ENCODE results near the gene DHRS1.

The DHRS1 gene

DNA sequence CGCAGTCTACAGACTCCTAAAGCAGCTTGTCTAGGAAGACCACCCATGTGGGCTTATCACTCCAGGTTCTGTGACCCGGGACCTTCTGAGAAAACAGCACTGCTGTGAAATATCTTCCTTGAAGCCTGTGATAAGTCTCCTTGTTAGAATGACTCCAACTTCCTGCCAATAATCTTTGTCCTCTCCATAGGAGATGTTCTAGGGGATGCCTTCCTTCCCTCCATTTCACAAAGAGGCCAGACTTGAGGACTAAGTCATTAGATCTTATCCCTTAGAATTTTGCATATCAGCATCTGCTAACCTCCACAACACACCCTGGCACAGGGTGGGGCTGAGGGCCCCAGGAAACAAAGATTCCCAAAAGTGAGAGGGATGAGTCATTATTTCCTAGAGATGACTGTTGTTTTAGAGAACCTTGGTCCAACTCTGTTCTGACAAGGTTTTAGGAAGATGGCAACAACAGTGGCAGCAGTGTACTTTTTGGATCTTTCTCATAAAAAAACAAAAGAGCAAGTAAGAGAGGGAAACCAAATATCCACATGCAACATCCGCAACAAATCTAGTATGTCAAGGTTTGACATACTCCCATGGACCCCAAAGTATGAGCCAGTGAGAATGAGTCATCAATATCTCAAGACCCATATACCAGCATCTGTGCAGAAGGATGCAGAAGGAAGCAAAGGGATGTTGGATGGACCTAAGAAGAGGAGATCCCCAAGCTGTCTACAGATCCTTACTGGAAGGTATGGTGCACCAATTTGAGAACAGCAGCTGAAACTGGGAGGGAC is 17.8 kb upstream of the DHRS1 start:
- TF ChIP-seq, protein P1, sequence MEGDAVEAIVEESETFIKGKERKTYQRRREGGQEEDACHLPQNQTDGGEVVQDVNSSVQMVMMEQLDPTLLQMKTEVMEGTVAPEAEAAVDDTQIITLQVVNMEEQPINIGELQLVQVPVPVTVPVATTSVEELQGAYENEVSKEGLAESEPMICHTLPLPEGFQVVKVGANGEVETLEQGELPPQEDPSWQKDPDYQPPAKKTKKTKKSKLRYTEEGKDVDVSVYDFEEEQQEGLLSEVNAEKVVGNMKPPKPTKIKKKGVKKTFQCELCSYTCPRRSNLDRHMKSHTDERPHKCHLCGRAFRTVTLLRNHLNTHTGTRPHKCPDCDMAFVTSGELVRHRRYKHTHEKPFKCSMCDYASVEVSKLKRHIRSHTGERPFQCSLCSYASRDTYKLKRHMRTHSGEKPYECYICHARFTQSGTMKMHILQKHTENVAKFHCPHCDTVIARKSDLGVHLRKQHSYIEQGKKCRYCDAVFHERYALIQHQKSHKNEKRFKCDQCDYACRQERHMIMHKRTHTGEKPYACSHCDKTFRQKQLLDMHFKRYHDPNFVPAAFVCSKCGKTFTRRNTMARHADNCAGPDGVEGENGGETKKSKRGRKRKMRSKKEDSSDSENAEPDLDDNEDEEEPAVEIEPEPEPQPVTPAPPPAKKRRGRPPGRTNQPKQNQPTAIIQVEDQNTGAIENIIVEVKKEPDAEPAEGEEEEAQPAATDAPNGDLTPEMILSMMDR (IDR thresholded peaks at IDR 0.05; ENCODE audit: borderline replicate concordance, insufficient read depth, low read depth, low read length), result no peak
- H3K4me3 ChIP-seq (ENCODE audit: low read depth, low read length), result no peak overlapping the region

- H3K4me3 ChIP-seq (ENCODE audit: low read depth, low read length), result no peak overlapping the region
- TF ChIP-seq, protein P1 (IDR thresholded peaks at IDR 0.05; ENCODE audit: borderline replicate concordance, insufficient read depth, low read depth, low read length), result no peak
Observed at GRCh38 chr14:24316597-24316950, 17.0 kb upstream of the DHRS1 start.

- TF ChIP-seq, protein P1 (IDR thresholded peaks at IDR 0.05; ENCODE audit: borderline replicate concordance, insufficient read depth, low read depth, low read length), result no peak
- no peak overlapping the region for H3K4me3 ChIP-seq (ENCODE audit: low read depth, low read length)
Observed at GRCh38 chr14:24315807-24316596, 16.4 kb upstream of the DHRS1 start.

GRCh38 chr14:24315243-24315806 is 15.7 kb upstream of the DHRS1 start:
- TF ChIP-seq, protein P1 (IDR thresholded peaks at IDR 0.05; ENCODE audit: borderline replicate concordance, insufficient read depth, low read depth, low read length), result no peak

GRCh38 chr14:24314377-24315193 is 15.0 kb upstream of the DHRS1 start:
- TF ChIP-seq, protein P1 (IDR thresholded peaks at IDR 0.05; ENCODE audit: borderline replicate concordance, insufficient read depth, low read depth, low read length), result no peak
- H3K4me3 ChIP-seq (ENCODE audit: low read depth, low read length), result no peak overlapping the region

More at GRCh38 chr14:24315243-24315806, 15.7 kb upstream of the DHRS1 start:
- H3K4me3 ChIP-seq (ENCODE audit: low read depth, low read length), result no peak overlapping the region

DNA sequence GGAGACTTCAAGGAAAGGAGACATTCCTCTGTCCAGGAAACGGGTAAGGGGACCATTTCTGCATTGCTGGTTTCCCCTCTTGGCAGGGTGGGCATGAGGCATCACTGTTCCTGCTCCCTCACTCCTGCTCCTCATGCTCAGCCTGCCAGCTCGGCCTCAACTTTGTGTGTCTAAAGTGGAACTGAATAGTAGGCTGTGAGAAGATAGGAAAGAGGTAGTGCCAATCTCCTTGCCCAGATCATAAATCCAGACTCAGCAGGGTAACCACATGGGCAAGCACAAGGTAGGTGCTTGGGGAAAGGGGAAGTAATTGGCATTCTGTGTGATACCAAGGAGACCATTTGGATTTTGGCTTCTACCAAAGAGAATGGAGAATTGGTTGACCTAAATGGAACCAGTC is 14.3 kb upstream of the DHRS1 start:
- no peak overlapping the region for H3K4me3 ChIP-seq (ENCODE audit: low read depth, low read length)
- TF ChIP-seq, protein P1 (IDR thresholded peaks at IDR 0.05; ENCODE audit: borderline replicate concordance, insufficient read depth, low read depth, low read length), result no peak

Data from GM12875 (cell line).